Spleen (tissue), 11 donors: ENCODE data around the gene IQSEC3. TPM values are rescaled to one million over a fixed set of nuclear protein-coding genes. Genes with fewer than 3 reads are reported as not detected.

Experiments
- DNase-seq: peaks from one replicate; pipeline ENCODE4 v3.0.0-alpha.2; 2020
- H3K27ac ChIP-seq, 8 donors: fragments of 200-600 bp; sonication (generic) in 7 of 8; 1 replicate in 4 of 8; 2 replicates in 4 of 8; pipeline versions ENCODE4 v1.5.0 to v1.8.0; 2016 to 2021; ENCODE audit warnings: inconsistent platforms in 4 of 8, mild to moderate bottlenecking in 4 of 8, moderate library complexity in 1 of 8
- H3K27me3 ChIP-seq, 7 donors: fragments of 200-600 bp; sonication (generic) in 6 of 7; replicated peaks in 1 of 7; 1 replicate in 4 of 7; 2 replicates in 3 of 7; pipeline versions ENCODE4 v1.5.0 to v1.8.0; 2016 to 2021; ENCODE audit warnings: inconsistent platforms in 3 of 7, mild to moderate bottlenecking in 1 of 7
- H3K36me3 ChIP-seq, 6 donors: fragments of 200-600 bp; sonication (generic) in 5 of 6; 1 replicate in 4 of 6; 2 replicates in 2 of 6; pipeline versions ENCODE4 v1.5.0 to v1.8.0; 2016 to 2021; ENCODE audit warnings: inconsistent platforms in 2 of 6
- H3K4me1 ChIP-seq, 6 donors: fragments of 200-600 bp; sonication (generic) in 5 of 6; 1 replicate in 3 of 6; 2 replicates in 3 of 6; pipeline versions ENCODE4 v1.5.0 to v1.8.0; 2016 to 2021; ENCODE audit warnings: inconsistent platforms in 3 of 6
- H3K4me3 ChIP-seq, 8 donors: fragments of 200-600 bp; sonication (generic) in 7 of 8; 1 replicate in 4 of 8; 2 replicates in 4 of 8; pipeline versions ENCODE4 v1.5.0 to v1.8.0; 2016 to 2021; ENCODE audit warnings: inconsistent platforms in 4 of 8, mild to moderate bottlenecking in 4 of 8, moderate library complexity in 2 of 8
- H3K9me3 ChIP-seq, 8 donors: fragments of 200-600 bp; sonication (generic) in 7 of 8; 1 replicate in 4 of 8; 2 replicates in 4 of 8; pipeline versions ENCODE4 v1.5.0 to v1.8.0; 2016 to 2021; ENCODE audit warnings: inconsistent platforms in 4 of 8
- CTCF ChIP-seq, 11 experiments: fragments of 200-600 bp in 7 of 11; fragments of 450-650 bp in 4 of 11; sonication (generic) in 4 of 11; IDR thresholded peaks in 8 of 11; conservative IDR thresholded peaks in 3 of 11; 1 replicate in 7 of 11; 2 replicates in 4 of 11; pipeline versions ENCODE4 v1.4.0 to v1.8.0; 2016 to 2021; ENCODE audit warnings: antibody characterized with exemption in 11 of 11, inconsistent platforms in 4 of 11, mild to moderate bottlenecking in 1 of 11
- POLR2A ChIP-seq, 3 donors: fragments of 450-650 bp; IDR thresholded peaks; one replicate each; pipeline ENCODE4 v1.5.1; 2017; ENCODE audit warnings: antibody characterized with exemption in 3 of 3, mild to moderate bottlenecking in 1 of 3
- POLR2AphosphoS5 ChIP-seq, 3 donors: sonication (generic); formaldehyde crosslinking; IDR thresholded peaks; one replicate each; pipeline ENCODE4 v1.5.1; 2017; ENCODE audit warnings: antibody characterized with exemption in 3 of 3
- WGBS, 5 donors: extraction: QIAGEN DNeasy Blood & Tissue Kit in 3 of 5; methylation state at CpG; one replicate each; pipeline versions ENCODE4 v1.1.5 to v1.1.7; 2013 to 2018; 5-methylcytosine and 5-hydroxymethylcytosine counted together
- intact Hi-C: fragments of 100-400 bp; cut with DNase I; formaldehyde crosslinking; loops from one replicate; pipeline ENCODE4 v1.15.0; 2023; ENCODE audit warnings: low total_unique reads
- polyA plus RNA-seq, 3 donors: library from polyadenylated mRNA; stranded (reverse); fragments of 200-250 nt; gene quantifications; one replicate each; pipeline ENCODE4 v1.2.1, GENCODE V29; 2013
- total RNA-seq, 7 donors: library from RNA; depleted of rRNA in 3 of 7; stranded (reverse); fragments of >200 nt in 3 of 7; fragmentation: NEBNext Ultra II Directional in 4 of 7; extraction: Animal tissue kit (Norgen Biotek cat#: 25700) in 4 of 7; gene quantifications; one replicate each; pipeline versions ENCODE4 v1.1.0 to v1.2.1, GENCODE V29; 2016 to 2021
- donor health status: healthy with polysubstance abuse.
- donor health status: DM: no; HTN: no; CAD: no; lungs with moderate emphysema.
- donor health status: DM: no; HTN: no; CAD: no.
- donor health status: Bipolar disorder and iron deficiency.
- donor health status: healthy.
- donor health status: DM: no; HTN: no; CAD: no.
- donor health status: DM: yes; HTN: yes; CAD: no.

The IQSEC3 gene
- total and polyA plus RNA-seq, 10 donors = 0.20 to 1.6 (median 0.52) TPM; not detected in 1

- no peaks in the 10 kb centered on the region for H3K9me3 ChIP-seq
- H3K4me3 ChIP-seq = no peak overlapping the region
- H3K36me3 ChIP-seq = no peaks in the 10 kb centered on the region
- DNase-seq = no peak
- peaks cover 0 to 69% (median 4%) of the 10 kb centered on the region in 7 donors for H3K27me3 ChIP-seq
- intact Hi-C loops = no loop called here
- no peak overlapping the region for H3K27ac ChIP-seq
- H3K4me1 ChIP-seq = peaks cover 0 to 20% (median 0%) of the 10 kb centered on the region in 6 donors
- WGBS, 5 donors = 85 to 88% (median 87%) methylated on average over 11 to 15 of the region's 15 CpGs
- TF ChIP-seq CTCF (IDR thresholded peaks at IDR 0.05 in 8 of 11, conservative IDR thresholded peaks at IDR 0.05 in 3 of 11) (no peak), POLR2A (IDR thresholded peaks at IDR 0.05) (no peak), POLR2AphosphoS5 (IDR thresholded peaks at IDR 0.05) (no peak)
Observed at GRCh38 chr12:101969-102878, 35.7 kb downstream of the IQSEC3 start.

GRCh38 chr12:102879-103168 lies 36.3 kb downstream of the IQSEC3 start:
- TF ChIP-seq CTCF (IDR thresholded peaks at IDR 0.05 in 8 of 11, conservative IDR thresholded peaks at IDR 0.05 in 3 of 11) = no peak
- Histone ChIP-seq H3K36me3 (no peaks in the 10 kb centered on the region), H3K27me3 (peaks cover 0 to 66% (median 4%) of the 10 kb centered on the region in 7 donors), H3K27ac (no peak overlapping the region), H3K4me1 (peaks cover 0 to 20% (median 0%) of the 10 kb centered on the region in 6 donors), H3K4me3 (no peak overlapping the region), H3K9me3 (no peaks in the 10 kb centered on the region)
- DNase-seq = no peak
- intact Hi-C loops = no loop called here
- 65 to 83% (median 76%) methylated on average over 7 of the region's 7 CpGs for WGBS, 5 donors

- no peak overlapping the region for H3K27ac ChIP-seq
- no peaks in the 10 kb centered on the region for H3K36me3 ChIP-seq
- H3K4me1 ChIP-seq = peaks cover 0 to 20% (median 0%) of the 10 kb centered on the region in 6 donors
- DNase-seq = no peak
- intact Hi-C loops = no loop called here
- 70 to 81% (median 73%) methylated on average over 13 to 18 of the region's 19 CpGs for WGBS, 5 donors
- no peak overlapping the region for H3K4me3 ChIP-seq
- TF ChIP-seq POLR2A (IDR thresholded peaks at IDR 0.05) = no peak
- TF ChIP-seq POLR2AphosphoS5 (IDR thresholded peaks at IDR 0.05) = no peak
- TF ChIP-seq CTCF (IDR thresholded peaks at IDR 0.05 in 8 of 11, conservative IDR thresholded peaks at IDR 0.05 in 3 of 11) = no peak
- H3K9me3 ChIP-seq = no peaks in the 10 kb centered on the region
- peaks cover 0 to 61% (median 4%) of the 10 kb centered on the region in 7 donors for H3K27me3 ChIP-seq
Observed at GRCh38 chr12:103169-103981, 36.8 kb downstream of the IQSEC3 start.
